ENCODE data around the gene PLCB1.
A peak's percentile ranks its signal among the peaks of the same experiment; 100 is the strongest.

The PLCB1 gene

DNA sequence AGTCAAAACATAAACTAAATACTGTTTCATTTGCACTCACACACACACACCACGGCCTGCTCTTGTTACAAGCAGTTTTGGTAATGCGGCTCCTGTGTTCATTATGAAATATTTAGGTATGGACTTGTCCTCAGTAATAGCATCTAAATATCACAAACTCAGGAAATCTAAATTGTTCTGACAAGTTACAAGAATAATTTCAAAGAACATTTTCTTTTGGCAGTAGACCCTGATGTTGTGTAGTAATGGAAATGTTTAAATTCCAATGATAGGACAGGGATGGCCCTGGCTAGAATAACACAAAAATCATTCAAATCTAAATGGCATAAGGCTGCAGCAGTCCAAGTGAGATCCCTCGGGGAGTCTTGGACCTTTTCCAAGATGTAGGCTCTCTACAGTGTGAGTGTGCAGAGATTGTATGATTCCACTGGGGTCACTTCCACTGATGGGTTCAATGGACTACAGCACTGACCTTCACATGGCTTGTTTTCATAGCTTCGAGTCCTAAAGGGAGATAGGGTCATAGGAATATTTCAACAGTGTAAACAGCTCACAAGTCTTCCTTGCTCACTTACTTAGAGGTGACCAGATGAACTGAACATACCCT is 726.2 kb downstream of the PLCB1 start:
- DNase-seq, result peak; percentile 12

DNA sequence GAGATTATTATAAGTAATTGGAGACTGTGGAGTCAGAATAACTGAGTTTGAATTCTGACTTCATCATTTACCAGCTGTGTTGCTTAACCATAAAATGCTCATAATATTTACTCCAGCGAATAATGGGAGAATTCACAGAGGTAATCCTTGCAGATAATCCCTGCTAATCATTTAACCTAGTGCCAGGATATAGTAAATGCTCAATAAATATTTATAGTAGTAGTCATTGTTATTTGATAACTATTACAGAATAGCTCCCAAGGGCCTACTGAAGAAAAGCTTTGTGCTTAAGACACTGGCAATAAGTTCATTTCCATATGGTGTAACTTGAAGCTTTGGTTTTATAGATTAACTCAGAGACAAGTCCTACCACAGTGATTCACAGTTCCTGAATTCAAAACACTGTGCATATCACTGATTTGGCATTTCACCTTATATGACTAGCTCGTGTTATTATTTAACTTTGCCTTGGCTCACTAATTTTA is 728.0 kb downstream of the PLCB1 start:
- DNase-seq, result peak; percentile 86

DNA sequence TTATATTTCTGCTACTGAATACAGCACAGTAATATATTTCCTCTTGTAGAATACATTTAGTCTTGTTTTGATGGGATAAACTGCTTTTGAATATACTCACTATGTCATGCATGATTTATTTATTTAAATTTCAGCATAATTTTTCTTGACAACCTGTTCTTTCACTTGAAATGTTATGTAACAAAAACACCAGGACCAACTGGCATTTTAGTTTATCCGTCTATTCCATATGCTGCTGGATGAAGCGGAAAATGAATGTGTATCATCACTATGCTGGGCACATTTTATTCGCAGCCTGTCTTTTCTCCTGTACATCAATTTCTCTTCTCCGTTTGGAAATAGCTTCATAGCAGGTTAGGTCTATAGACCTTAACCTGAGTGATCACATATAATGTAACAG is 730.0 kb downstream of the PLCB1 start:
- DNase-seq, result no peak

DNA sequence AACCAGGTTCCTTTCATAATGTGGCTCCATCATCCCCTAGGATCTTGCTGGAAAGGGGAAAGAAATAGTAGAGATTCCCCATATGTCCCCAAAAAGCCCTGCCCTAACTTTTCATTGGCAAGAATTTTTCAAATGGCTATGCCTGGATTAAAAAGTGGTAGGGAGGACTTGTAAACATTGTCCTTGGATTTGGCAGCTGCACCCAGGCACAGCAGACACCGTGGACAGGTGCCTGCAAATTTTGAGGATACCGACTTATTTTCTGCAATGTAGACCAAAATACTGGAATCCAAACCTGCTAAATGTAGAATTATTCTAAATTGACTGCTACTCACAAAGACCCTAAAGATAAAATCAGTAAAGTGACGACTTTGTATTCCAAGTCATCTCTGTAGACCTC is 733.6 kb downstream of the PLCB1 start:
- no peak for DNase-seq

DNA sequence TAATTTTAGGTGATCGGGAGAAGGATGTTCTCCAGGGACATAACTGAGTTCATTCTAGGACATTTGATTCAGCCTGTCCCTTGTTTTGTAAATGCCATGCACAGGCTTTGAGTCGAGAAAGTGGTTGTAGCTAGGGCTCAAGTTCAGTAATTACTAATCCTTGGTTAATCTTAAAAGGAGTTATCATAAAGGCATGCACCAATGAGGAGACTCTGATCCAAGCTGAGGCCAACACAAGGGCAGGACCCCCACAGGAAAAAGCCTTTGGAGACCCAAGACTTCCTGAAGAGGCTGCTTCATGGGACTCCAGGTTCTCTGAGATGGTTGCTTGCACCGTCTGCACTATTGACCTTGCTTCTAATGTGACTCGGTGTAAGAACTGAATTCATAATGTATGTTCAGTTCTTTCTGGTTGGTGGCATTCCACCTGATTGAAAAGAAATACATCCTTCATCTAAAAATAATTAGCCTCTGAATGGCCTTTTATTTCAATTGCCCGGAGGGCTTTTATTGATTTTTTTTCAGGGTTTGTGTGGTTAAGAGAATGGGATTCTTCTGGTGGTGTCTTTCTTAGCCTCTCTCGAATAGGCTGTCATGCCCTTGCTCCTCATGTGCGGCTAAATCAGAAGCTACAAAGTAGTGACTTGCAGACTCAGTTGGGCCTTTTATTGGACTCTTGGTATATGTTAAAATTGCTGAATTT is 735.1 kb downstream of the PLCB1 start:
- DNase-seq, result no peak

DNA sequence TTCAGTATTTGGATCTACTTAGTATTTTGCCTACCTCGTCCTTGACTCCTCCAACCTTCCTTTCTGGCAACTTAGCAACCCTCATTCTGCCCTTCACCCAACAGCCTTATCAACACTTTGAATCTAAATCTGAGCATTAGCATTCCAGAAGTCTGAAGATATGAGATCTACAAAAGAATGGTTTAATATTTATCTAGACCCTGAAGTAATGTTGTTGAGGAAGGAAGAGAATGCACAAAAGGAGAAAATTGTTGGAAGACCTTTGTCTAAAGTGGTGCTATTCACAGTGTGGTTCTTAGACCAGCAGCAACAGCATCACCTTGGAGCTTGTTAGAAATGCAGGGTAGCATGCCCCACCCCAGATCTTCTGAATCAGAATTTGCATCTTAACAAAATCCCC is 738.6 kb downstream of the PLCB1 start:
- DNase-seq, result no peak

DNA sequence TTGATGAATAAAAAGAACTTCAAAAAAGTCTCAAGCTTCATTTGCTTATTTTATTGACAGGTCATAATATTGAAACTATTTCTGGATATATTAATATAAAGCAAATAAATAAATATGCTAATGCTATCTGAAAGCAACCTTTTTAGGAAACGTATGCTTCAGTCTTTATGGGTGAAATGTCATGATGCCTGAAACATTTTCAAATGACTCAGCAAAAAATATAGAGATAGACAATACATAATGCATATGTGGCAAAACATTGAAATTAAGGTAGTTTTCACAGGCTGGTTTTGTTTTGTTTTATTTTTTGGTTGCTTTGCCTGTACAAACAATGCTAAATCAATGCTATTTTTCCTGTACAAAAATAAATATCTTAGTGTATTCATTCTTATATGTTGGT is 742.4 kb downstream of the PLCB1 start:
- DNase-seq, result no peak

DNA sequence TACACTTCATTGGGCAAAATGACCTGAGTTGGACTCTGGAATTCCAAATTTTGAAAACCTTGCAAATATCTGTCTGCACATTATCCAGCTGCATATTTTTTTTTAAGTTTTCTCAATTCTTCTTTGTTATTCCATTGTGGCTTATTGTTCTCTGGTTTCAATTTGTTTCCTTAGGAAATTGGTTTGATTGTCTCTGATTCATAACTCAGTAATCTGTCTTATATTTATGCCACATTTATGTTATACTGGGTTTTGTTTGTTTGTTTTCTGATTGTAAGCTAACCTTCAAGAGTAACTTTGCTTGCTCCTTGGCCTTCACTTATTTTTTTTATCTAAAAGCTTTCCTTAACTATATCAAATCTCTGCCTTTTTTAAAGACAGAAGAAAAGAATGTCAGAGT is 743.5 kb downstream of the PLCB1 start:
- no peak for DNase-seq

DNA sequence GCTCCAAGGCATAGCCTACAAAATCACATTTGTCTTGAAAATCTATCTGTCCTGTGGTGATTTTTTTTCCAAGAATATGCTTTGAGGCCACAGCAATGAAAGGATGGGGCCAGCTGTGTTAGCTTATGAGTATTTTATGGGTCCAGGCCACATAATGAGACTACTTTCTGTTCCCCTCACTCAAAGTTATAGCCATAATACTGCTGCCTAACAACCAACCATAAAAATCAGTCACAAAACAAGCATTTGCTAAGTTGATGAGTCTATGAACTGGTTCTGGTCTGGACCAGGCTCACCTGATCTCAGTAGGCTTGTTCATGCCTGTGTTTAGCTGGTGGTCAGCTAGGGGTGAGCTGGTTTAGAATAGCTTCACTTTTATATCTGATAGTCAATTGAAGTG is 744.3 kb downstream of the PLCB1 start:
- no peak for DNase-seq

DNA sequence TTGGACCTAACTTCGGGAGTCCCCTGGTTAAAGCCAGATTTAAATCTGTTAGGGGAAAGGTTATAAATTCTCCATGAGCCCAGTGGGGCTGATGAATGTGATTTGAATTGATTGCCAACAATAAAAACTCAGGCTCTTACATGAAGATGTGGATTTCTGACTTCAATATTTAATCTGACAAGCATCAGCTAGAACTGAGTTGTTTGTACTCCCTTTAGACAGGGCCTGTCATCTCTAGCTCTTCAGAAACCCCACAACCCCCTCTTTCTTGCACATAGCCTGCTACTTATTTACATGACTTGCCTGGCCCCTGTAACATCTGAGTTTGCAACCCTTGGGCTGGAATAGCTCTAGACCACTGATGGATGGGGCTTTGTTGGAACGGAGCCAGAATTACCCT is 745.2 kb downstream of the PLCB1 start:
- no peak for DNase-seq

DNA sequence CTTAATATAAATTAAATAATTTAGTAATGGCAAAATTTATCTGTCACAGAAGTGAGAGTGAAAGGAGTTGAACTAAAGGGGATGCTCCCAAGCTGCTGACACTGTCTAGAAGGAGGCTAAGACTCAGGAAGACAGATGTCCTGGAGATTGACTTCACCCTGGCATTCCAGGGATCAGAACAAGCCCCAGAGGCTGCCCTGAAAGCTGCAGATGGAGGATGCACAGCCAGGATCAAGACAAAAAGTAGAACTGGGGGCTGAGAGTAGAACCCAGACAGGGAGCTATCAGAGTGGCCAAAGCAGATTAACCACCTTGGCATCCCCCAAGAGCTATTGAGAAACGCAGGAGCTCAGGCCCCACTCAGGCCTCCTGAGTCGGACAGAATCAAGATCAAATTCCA is 747.6 kb downstream of the PLCB1 start:
- DNase-seq, result no peak

DNA sequence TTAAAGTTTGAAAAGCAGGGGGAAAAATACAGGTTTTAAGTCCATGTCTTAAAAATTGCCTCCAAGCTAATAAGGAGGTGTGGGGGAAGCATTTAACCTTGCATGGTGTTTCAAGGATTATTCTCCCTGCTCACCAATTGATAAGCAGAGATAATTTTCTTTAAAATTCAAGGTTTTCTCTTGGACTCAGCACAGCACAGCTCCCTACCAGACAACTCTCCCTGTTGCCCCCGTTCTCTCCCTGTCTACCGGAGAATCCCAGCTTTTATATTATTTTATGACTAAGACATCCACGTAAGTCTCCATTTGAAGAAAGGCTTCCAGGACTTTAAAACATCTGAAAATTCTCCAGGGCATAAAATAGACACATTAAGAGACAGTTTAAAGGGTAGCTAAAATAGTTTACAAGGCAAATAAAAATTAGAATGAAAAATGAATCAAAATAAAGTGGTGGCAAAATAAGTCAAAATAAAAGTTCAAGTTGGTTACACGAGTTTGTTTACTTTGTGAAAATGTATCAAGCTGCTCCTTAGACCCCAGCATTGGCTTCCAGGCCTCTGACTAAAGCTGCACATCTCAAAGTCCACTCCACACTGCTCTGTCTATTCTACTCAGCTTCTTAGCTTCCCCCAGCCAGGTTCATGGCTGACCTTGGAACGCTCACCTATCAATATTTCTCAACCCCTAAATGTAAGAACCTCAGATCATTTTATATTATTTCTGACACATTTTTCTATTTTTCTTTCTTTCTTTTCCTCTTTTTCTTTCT is 748.2 kb downstream of the PLCB1 start:
- DNase-seq, result no peak

DNA sequence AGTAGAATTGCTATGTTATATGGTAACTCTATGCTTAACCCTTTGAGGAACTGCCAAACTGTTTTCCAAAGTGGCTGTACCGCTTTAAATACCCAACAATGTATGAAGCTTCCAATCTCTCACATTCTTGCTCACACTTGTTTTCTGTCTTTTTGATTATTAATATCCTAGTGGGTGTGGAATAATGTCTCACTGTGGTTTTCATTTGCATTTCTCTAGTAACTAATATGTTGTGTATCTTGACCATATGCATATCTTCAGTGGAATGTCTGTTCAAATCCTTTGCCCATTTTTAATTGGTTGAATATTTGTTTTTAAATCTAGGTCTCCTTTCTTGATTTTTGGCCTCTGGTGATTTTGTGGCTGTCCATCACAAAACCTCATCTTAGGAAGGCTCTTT is 759.0 kb downstream of the PLCB1 start:
- no peak for DNase-seq

DNA sequence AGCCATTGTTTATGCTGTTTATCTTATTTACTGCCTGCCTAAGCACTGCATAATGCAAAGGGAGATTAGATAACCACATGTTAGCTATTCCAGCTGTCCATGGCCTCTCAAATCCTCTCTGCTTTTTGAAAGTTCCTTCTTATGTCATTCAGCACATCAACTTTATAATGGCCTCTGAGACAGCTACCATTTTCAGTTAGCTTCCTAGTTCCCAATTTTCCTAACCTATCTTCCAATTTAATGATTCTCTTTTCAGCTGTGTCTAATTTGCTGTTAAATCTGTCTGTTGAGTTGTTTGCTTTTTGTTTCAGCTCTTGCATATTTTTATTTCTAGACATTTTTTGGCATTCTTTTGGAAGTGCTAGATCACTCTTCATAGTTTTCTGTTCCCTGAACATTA is 763.4 kb downstream of the PLCB1 start:
- no peak for DNase-seq

DNA sequence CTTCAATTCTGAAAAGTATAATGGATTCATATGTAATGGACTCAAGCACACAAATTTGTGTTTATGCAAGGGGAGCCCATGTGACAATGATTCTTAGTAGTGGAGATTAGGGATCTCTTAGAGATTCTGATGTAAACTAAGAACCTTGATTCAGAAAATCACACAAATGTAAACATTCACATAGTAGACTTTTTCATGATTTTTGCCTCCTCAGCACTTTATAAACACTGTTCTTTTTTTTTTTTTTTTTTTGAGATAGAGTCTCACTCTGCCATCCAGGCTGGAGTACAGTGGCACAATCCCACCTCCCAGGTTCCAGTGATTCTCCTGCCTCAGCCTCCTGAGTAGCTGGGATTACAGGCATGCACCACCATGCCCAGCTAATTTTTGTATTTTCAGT is 766.8 kb downstream of the PLCB1 start:
- DNase-seq, result no peak

DNA sequence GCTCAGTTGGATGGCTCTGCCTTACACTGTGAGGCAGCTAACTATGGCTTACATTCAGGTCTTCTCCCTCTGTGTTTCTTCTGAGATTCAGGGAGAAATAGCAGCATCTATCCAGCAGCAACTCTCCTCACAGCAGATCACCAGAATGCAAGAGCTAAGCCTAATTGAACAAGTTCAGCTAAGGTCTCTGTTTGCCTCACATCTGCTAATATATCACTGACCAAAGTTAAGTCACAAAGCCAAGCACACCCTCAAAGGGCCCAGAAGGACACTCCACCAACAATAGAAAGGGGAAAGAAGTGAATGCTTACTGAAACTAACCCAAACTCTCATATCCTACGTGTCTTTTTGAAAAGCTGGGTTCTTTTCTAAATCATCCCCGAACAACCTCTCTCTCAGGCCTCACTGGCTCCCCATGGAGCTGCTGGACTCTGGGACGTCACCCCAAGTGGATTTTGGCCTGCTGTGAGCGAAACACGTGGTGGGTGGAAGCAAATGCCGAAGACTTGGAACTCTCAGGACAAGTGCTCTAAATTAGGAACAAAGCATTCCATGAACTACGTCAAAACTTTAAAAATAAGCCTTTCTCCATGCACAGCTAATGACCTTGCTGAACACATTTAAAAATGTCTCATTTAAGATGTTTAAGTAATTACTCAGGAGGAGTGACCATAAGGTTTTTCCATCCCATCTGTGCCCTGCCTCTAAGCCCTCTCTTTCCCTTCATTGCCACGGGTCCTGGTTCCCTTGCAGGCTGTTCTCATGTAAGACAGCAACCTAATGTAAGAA is 769.4 kb downstream of the PLCB1 start:
- peak; percentile 6 for DNase-seq

DNA sequence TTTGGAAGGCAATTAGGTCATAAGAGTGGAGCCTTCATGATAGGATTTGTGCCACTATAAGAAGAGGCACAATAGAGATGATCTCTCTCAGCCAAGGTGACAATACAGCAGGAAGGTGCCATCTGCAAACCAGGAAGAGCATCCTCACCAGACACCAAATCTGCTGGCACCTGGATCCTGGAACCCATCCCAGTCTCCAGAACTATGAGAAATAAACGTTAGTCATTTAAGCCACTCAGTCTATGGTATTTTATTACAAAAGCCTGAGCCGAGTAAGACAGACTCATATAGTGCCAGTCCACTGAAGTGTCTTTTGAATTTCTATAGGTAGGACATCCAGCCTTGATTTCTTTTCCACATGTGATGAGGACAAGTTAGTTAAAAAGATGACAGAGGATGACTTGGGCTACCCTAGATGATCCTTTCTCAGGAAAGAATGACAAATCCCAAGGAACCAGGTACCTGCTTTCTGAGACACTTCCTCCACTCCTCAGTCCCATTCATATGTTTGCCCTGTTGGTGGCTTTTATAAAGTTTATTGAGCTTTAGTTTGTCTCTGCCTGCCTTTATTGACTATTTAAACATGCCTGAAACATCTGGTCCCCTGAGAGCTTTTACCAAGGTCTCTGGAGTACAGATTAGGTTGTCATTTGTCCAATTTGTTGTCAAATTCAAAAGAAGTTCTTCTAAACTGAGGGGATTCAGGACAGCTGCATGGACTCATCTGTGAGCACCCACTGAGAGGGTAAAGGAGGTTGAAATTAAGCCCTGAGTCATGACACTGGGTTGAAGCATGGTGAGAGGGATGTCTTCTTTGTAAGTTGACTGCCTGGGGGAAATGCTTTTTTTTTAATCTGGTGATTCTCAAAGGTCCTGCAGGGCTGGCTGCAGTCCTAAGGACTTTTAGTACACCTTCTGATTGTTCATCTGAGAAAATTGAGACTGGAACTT is 771.9 kb downstream of the PLCB1 start:
- no peak for DNase-seq

DNA sequence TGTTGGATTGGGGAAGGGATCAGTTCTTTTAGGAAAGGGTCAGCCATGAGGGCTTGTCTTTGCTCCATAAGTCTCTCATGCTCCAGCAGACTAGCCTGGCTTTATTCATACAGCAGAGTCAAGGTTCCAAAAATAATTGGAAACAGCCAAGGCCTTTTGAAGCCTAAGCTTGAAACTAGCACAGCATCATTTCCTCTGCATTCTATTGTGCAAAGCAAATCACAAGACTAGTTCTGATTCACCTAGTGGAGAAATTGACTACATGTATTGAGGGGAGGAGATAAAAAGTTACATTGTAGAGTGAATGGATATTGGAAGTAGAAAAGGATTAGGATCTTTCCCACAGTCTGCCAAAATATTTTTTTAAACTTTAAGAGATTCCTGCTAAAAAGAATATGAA is 777.5 kb downstream of the PLCB1 start:
- DNase-seq, result no peak

DNA sequence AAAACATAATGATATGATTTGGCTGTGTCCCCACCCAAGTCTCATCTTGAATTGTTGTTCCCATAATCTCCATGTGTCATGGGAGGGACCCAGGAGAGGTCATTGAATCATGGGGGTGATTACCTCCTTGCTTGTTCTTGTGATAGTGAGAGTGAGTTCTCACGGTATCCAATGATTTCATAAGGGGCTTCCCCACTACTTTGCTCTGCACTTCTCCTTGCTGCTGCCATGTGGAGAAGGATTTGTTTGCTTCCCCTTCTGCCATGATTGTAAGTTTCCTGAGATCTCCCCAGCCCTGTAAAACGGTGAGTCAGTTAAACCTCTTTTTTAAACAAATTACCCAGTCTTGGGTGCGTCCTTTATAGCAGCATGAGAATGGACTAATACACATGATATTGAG is 780.0 kb downstream of the PLCB1 start:
- no peak for DNase-seq

DNA sequence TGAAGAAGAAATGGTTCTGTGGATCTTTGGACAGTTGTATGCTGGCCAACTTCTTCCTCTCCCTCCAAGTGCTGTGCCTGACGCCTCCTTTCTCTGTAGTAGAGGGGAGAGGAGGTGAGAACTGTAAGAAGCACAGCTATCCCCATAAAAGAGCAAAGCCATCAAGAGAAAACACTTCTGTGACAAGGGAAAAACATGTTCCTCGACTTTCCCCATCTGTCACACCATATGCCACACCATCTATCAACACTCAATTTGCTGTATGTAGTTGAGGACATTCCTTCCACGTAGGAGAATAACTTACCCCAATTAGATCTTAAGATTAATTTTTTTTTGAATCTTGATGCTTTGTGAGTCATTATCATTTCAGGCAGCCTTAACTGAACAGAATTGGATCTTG is 780.7 kb downstream of the PLCB1 start:
- no peak for DNase-seq

DNA sequence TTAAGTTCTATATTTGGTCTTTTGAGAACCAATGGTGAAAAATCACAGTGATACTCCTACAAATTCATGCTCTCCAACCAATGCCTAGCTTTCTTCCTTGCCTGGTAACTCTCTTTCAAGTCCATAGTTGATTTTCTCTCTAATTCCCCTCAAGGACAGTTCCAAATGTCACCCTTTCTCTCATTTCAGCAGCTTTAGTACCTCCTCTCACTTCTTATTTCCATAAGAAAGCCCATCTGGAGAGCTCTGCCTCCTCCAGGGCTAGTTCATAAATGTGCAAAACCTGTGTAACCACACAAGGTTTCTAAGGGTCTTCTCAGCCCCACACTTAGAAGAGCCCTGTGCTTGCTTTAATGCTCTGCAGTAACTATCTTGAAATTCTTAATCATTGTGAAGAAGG is 781.4 kb downstream of the PLCB1 start:
- no peak for DNase-seq

DNA sequence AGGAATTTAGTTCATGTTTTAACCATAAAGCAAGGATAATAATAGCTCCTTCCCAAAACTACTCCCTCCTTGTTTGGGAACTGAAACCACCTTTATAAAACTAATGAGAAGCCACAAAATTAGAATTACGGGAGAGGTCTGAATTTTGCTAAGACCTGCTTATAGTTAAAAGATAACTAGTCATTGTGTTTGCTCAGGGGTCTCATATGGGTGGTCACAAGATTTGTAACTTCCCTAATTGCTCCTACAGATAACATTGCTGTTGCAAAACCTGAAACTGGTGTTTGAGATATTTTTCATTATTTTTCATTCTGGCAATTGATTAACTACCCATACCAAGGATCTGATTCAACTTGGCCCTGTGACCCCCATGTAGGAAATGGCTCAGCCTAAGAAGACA is 782.4 kb downstream of the PLCB1 start:
- no peak for DNase-seq
